HG02678 (cell line): Measurements from ENCODE around the gene CCL13.

Experiments
- ATAC-seq: cut with Tn5 transposase; IDR thresholded peaks from one replicate; pipeline ENCODE4 v1.9.1; 2021; ENCODE audit warnings: mild to moderate bottlenecking, moderate library complexity; ENCODE audit not compliant: unreplicated experiment

CCL13 gene

GRCh38 chr17:34361478-34362061, 5.3 kb downstream of the CCL13 start:
- ATAC-seq, result peak; percentile 81

DNA sequence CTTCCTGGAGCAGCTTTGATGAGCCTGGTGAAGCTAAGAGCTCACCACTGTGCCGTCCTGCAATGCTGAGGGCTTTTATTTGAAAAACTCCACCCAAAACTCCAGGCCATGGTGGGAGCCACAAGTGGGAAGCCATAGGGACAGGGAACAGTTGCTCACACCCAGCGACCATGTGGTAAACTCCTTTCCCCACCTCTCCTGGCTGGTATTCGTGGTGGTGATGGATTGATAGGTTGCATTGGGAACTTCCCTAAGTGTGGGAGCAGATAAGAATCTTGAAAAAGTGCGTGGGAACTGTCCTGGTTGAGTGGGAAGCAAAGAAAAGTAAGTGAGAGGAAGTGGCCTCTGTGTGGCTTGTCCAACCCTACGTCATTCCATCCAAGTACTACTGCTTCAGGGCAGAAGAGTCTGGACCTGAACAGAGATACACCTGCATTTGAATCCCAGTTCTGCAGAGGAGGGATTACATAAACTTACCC, 6.9 kb downstream of the CCL13 start, which contains the start of gene CCL1:
TSS of gene CCL1 (minus strand) at position 51 of the 479 bp plus-strand sequence. CDS start 72 bp downstream, outside the sequence.
- no peak for ATAC-seq

DNA sequence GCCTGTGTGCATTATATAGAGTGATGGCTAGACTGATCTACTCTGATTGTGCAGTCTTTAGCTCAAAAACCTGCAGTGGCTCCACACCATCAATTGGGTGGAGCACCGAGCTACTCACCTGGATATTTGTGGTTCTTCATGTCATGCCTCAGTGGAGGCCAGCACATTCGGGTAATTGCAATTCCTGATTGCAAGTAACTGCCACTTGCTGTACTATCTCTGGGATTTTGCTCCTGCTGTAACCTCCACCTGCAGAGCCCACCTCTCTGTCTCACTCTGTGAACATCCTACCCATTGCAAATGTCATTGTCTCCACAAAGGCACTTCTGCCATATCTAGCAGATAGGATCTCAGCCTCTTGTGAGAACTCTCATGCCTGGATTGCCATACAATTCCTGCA, 8.5 kb downstream of the CCL13 start:
- ATAC-seq, result no peak

DNA sequence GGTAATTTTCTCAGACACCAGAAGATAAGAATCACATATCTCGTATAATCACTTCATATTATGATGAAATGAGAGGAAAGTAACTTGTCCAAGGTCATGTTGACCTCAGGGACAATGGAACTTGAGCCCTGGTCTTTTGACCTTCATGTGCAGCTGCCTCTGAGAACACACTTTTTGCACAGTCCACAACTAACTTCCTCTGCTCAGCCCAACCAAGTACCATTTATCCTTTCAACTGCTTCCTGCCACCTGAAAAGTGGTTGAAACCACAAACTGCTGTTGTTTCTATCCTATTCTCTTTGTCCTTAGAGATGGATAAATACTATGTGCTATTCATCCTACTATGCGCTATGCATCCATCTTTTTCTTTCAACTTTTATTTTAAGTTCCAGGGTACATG, 9.1 kb downstream of the CCL13 start:
- no peak for ATAC-seq

- no peak for ATAC-seq
Observed at GRCh38 chr17:34366010-34366409, 9.7 kb downstream of the CCL13 start.

GRCh38 chr17:34366529-34367107, 10.3 kb downstream of the CCL13 start:
- ATAC-seq, result no peak

DNA sequence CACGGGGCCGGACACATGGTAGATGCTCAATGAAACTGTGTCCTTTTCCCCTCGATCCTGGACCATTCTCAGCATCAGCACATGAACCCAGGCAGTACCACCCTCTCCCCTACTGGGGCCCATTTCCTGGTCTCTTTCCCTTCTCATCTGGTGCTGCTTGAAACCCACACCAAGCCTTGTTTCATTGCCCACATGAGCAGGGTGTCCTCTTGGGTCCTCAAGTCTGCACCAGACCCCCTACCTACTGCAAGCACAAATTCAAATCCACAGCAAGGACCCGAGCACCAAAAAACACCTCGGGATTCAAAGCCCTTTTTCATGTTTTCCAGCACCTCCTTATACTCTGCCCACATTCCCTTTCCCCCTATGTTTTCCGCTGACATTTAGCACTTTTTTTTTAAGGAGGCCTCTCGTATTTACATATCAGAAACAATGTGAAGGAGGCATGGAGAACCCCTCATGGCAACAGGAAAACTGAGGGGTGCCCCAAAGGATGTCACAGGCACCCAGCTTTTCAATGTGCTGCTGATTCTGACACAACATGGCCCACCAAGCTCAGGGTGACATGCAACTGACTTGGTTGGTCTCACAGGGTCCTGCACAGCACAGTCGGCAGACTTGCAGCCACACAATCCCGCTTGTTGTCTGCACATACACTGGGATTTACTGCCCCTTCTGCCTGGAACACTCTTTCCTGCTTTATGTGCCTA, 11.4 kb downstream of the CCL13 start:
- no peak for ATAC-seq

DNA sequence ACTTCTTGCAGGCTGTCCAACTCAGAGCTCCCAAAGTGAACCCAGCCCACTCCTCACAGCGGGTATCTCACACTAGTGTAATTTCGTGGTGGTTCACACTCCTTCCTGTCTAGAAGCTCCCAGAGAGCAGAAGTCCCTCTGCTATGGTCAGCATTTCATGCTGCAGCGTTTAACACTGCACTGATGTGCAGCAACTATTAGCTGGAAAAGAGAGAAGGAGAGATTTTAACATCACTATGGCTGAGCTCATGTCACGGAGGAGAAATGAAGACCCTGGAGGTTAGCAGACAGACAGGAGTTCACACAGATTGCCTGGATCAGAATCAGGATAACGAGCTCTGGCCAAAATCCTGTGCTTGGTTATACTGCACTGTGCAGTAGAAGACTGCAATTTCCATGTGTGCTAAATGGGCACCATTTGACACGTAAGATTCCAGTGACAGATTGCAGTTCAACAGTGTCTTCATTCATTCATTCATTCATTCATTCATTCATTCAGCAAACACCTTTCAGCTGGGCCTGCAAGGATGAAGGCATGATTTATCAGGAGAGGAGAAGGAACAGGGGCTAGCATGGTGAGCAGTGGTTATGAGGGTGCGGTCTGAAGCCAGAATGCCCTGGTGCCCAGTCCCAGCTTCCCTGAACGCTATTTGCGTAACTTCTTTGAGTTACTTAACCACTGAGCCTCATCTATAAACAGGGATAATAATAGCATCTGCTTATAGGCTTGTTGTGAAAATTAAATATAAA, 12.1 kb downstream of the CCL13 start:
- no peak for ATAC-seq

DNA sequence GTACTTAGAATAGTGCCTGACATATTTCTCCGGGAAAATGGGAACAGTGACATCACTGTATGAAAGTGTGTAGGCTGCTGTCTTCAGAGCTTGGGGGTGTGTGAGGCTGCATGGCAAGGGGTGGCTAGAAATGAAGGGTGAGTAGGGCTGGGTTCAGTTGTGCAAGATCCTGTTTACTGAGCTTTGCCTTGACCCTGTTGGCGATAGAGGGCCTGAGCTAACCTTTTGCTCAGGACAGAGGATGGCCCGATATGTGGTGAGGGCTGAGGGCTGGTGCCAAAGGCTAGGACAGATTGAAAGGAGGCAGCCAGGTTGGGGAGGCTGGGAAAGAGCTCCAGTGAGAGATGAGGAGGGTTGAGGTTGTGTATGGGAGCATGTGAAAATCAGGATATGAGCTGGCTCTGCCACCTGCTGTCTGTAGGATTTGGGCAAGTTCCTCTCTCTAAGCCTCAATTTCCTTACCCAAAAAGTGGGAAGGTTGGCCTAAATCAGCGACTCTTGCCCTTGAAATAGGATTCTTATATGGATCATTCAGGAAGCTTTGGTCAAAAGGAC, 12.7 kb downstream of the CCL13 start:
- no peak for ATAC-seq

GRCh38 chr17:34369571-34369970, 13.3 kb downstream of the CCL13 start:
- no peak for ATAC-seq

DNA sequence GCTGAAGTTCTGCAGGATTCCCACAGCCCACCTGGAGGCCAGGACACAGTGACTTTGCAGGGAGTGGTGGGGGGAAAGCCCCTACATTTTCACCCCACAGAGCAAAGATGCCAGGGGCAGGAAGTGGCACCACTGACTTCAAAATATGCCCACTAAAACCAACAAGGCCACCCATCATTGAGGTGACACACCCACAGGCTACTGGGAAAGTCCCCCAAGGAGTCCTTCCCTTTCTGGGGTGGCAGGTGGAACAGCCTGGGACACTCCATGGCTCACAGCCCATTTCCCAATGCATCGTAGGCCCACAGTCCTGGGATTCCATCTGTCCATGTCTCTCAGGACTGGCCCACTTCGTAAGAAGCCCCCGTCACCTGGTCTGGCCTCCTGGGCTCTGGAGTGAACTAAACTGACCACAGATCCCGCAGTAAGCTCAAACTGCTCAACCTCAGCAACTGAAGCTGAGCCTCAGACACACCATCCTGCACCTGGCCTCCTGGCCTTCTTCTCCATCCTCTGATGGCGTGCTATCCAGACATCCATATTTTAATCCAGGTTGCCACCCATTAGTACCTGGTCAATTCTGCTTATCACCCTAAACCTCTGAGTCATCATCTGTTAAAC, 14.2 kb downstream of the CCL13 start:
- ATAC-seq, result no peak

DNA sequence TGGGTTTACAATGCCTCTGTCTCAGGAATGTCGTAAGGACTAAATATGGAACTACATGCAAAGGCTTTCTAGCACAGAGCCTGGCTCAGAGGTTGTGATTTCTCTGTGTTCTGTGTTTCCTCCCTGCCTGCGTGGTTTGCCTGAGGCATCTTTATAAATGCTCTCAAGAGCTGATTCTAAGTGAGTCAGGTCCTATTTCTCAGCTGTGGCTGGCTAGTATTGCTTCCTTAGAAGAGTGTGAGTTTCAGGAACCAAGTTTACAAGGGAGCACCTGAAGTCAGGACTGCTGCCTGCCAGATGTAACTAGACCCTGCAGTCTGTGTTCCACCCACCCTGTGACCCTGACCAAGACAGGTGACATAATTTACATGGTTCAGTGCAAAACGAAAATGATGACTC, 14.7 kb downstream of the CCL13 start:
- no peak for ATAC-seq

- ATAC-seq, result no peak
Observed at GRCh38 chr17:34371405-34372100, 15.3 kb downstream of the CCL13 start.

DNA sequence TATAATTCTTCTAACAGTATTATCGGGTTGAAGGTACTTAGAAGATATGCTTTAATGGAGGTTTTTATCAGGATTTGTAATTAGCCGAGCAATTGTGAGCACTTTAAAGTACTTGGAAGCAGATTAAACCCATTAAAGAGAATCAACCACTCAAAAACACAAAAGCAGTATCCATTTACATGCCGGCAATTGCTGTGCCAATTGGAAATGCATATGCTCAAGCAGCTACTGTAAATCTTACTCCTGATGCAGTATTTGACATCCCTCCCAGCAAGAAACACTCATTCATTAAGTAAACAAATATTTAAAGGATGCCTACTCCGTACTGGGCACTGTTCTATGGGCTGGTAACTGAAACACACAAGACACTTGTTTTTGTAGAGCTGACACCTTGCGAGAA, 18.2 kb downstream of the CCL13 start:
- ATAC-seq, result no peak

GRCh38 chr17:34375426-34375997, 19.2 kb downstream of the CCL13 start:
- no peak for ATAC-seq

GRCh38 chr17:34377078-34377823, 21.0 kb downstream of the CCL13 start:
- no peak for ATAC-seq

- ATAC-seq, result peak; percentile 81
Observed at GRCh38 chr17:34378664-34379101, 22.4 kb downstream of the CCL13 start.

GRCh38 chr17:34379868-34380267, 23.6 kb downstream of the CCL13 start:
- ATAC-seq, result no peak

DNA sequence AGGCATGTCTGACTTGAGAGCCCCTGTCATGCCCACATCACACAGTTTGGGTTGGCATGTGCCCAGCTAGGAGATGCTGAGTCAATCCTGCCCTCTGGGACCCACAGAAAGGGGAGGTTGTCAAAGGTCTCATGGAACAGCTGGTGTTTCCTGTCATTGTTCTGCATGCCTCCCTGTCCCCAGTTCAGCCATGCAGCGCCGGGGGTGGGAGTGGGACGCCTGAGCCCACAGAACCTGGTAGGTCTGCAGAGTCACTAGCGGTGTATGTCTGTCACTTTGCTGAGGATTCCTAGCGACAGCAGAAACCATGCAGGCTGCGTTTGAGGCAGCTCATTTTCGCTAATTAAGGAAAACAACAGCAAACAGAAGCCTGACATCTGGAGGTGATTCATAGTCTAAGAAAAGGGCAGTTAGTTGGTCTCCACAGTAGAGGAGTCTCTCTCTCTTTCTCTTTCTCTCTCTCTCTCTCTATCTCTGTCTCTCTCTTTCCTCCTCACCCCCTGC, 26.4 kb downstream of the CCL13 start:
- ATAC-seq, result no peak
